HEK293 (cell line): ENCODE data around the gene NMNAT2.

Experiments
- TF ChIP-seq, protein P1 (sequence below): fragments of 450-650 bp; formaldehyde crosslinking; IDR thresholded peaks from 2 replicates; pipeline ENCODE4 v1.5.1; 2016; ENCODE audit warnings: missing biosample characterization, missing genetic modification characterization
- TF ChIP-seq, protein P2 (sequence below): fragments of 450-650 bp; formaldehyde crosslinking; conservative IDR thresholded peaks from 2 replicates; pipeline ENCODE4 v1.5.1; 2016; ENCODE audit warnings: low read depth, missing biosample characterization, missing genetic modification characterization

DNA sequence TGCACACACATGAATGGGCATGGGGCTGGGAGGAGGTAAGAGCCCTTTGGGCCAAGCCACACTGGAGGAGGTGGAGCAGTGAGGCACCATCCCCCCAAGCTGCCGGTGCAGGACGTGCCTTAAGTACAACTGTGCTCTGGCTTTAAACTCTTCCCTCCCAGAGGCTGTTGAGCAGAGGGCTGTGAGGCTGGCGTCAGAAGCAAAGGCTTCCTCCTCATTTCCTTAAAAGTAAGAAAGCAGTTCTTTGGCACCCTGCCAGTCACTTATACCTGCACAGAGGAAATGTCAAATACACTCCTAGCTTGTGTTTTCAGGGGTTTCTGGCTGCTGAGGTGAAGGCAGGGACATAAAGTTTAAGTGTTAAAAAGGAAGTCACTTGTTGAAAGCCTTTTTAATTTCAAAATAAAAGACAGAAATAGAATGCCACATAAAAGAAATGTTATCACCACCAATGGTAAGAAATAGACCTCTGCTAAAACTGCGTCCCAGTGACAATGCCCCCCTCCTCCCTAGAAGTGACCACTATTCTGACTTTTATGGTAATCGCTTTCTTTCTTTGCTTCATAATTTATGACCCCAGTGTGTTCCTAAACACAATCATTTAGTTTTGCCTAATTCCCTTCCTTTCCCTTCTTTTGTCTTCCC lies 199.1 kb downstream of the NMNAT2 start:
- TF ChIP-seq, protein P1, sequence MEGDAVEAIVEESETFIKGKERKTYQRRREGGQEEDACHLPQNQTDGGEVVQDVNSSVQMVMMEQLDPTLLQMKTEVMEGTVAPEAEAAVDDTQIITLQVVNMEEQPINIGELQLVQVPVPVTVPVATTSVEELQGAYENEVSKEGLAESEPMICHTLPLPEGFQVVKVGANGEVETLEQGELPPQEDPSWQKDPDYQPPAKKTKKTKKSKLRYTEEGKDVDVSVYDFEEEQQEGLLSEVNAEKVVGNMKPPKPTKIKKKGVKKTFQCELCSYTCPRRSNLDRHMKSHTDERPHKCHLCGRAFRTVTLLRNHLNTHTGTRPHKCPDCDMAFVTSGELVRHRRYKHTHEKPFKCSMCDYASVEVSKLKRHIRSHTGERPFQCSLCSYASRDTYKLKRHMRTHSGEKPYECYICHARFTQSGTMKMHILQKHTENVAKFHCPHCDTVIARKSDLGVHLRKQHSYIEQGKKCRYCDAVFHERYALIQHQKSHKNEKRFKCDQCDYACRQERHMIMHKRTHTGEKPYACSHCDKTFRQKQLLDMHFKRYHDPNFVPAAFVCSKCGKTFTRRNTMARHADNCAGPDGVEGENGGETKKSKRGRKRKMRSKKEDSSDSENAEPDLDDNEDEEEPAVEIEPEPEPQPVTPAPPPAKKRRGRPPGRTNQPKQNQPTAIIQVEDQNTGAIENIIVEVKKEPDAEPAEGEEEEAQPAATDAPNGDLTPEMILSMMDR (tag by site-specific recombination), result no peak
- TF ChIP-seq, protein P2, sequence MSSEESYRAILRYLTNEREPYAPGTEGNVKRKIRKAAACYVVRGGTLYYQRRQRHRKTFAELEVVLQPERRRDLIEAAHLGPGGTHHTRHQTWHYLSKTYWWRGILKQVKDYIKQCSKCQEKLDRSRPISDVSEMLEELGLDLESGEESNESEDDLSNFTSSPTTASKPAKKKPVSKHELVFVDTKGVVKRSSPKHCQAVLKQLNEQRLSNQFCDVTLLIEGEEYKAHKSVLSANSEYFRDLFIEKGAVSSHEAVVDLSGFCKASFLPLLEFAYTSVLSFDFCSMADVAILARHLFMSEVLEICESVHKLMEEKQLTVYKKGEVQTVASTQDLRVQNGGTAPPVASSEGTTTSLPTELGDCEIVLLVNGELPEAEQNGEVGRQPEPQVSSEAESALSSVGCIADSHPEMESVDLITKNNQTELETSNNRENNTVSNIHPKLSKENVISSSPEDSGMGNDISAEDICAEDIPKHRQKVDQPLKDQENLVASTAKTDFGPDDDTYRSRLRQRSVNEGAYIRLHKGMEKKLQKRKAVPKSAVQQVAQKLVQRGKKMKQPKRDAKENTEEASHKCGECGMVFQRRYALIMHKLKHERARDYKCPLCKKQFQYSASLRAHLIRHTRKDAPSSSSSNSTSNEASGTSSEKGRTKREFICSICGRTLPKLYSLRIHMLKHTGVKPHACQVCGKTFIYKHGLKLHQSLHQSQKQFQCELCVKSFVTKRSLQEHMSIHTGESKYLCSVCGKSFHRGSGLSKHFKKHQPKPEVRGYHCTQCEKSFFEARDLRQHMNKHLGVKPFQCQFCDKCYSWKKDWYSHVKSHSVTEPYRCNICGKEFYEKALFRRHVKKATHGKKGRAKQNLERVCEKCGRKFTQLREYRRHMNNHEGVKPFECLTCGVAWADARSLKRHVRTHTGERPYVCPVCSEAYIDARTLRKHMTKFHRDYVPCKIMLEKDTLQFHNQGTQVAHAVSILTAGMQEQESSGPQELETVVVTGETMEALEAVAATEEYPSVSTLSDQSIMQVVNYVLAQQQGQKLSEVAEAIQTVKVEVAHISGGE (tag by site-specific recombination), result no peak
